ENCODE results near the gene HENMT1. TPM values are rescaled to one million over a fixed set of nuclear protein-coding genes. Genes with fewer than 3 reads are reported as not detected.

HENMT1 gene
- total and polyA plus RNA-seq, 4 donors, result 3.4 to 7.8 (median 4.7) TPM

DNA sequence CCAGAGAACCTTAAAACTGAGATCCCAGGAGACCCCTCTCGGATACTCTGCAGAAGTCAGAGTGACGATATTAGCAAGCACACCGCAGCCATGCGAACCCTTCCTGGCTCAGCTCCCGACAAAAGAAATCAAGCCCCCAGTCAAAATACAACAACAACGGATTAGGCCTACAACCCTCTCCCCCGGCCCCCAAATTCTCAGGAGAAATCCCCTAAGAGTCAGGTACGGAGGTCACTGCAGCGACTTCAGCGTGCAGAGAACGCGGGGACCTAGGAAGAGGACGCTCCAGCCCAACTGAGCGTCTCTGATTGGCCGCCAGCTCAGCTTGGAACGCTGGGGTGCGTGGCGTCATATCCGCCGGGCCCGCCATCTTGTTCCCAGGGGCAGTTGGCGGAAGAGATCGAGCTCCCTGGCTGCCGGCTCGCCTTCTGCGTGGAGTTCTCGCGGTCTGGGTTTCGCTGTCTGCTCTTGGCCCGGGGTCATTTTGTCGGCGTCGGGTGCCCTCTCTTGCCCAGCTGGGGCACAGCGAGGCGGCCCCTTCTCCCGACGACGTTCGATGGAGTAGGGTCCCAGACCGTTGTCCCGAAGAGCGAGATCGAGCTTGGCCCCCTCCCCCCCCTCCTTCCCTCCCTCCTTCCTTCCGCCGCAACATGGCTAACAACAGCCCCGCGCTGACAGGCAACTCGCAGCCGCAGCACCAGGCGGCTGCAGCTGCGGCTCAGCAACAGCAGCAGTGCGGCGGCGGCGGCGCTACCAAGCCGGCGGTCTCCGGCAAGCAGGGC is 31.2 kb upstream of the HENMT1 start, which contains the start of gene PRPF38B:
PRPF38B (plus strand) TSS at position 369 of the 782 bp plus-strand sequence; CDS start at position 651, 282 bp downstream.
- Histone ChIP-seq H3K27me3 (ENCODE audit: control insufficient read depth in 3 of 3, insufficient read depth in 3 of 3, low read length in 2 of 3) (no peaks in the 10 kb centered on the region), H3K4me1 (ENCODE audit: control insufficient read depth in 5 of 5, insufficient read depth in 5 of 5, low read length in 5 of 5) (peaks cover 1 to 28% (median 4%) of the 10 kb centered on the region in 5 donors), H3K9ac (ENCODE audit: insufficient read depth in 1 of 2, low read length in 2 of 2) (peak within 1 kb of the TSS; percentile 93 to 95), H3K4me3 (peak within 1 kb of the TSS; percentile 90), H3K27ac (ENCODE audit: low read depth in 1 of 2, low read length in 1 of 2) (peak within 1 kb of the TSS; percentile 95 to 99), H3K9me3 (ENCODE audit: control insufficient read depth in 4 of 4, insufficient read depth in 3 of 4, low read length in 3 of 4) (no peaks in the 10 kb centered on the region), H3K36me3 (ENCODE audit: control insufficient read depth in 4 of 4, insufficient read depth in 4 of 4, low read length in 4 of 4) (peaks cover 0 to 10% (median 6%) of the 10 kb centered on the region in 4 donors)
- ATAC-seq (ENCODE audit: insufficient read depth, low FRiP score) (peak; percentile 97), DNase-seq (peak; percentile 97)
- TF ChIP-seq, protein P1, sequence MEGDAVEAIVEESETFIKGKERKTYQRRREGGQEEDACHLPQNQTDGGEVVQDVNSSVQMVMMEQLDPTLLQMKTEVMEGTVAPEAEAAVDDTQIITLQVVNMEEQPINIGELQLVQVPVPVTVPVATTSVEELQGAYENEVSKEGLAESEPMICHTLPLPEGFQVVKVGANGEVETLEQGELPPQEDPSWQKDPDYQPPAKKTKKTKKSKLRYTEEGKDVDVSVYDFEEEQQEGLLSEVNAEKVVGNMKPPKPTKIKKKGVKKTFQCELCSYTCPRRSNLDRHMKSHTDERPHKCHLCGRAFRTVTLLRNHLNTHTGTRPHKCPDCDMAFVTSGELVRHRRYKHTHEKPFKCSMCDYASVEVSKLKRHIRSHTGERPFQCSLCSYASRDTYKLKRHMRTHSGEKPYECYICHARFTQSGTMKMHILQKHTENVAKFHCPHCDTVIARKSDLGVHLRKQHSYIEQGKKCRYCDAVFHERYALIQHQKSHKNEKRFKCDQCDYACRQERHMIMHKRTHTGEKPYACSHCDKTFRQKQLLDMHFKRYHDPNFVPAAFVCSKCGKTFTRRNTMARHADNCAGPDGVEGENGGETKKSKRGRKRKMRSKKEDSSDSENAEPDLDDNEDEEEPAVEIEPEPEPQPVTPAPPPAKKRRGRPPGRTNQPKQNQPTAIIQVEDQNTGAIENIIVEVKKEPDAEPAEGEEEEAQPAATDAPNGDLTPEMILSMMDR (IDR thresholded peaks at IDR 0.05; ENCODE audit: control extremely low read depth, extremely low read depth), result no peak
- WGBS, 2 donors, result 0% methylated on average over 56 to 59 of the region's 59 CpGs

DNA sequence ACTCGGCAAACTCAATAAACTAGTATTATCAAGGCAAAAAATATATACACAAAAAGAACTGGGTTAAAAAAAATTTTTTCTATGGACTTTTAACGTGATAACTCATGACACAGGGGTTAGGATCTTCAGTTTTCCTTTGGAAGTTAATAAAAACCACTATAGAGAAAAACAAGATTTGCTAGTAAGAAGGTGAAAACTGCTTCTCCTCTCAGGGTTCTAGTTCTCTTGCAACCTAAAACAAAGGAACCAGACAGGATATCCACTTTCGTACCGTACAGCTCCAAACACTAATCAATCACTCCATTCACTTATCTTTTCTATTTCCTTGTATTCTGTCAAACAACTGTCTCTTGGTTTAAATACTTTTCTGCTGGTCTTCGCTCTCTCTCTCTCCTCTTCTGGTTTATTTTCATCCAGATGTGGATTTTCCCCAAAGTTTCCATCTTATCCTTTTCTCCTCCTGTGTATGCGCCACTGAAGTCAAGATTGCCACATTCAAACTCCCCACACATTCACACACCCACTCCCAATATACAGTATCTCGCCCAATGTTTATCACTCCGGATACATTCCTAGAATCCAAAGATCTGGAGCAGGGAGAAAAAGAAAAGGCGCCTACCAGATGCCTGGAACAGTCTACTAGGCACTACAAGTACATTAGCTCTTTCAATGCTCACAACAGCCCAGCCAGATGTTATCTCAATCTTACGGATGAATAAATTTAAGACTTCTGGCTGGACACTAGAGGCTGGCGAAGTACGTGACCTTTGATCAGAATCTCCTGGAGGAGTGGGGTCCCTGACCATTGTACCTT is 30.4 kb upstream of the HENMT1 start:
- no peak for ATAC-seq (ENCODE audit: insufficient read depth, low FRiP score)

DNA sequence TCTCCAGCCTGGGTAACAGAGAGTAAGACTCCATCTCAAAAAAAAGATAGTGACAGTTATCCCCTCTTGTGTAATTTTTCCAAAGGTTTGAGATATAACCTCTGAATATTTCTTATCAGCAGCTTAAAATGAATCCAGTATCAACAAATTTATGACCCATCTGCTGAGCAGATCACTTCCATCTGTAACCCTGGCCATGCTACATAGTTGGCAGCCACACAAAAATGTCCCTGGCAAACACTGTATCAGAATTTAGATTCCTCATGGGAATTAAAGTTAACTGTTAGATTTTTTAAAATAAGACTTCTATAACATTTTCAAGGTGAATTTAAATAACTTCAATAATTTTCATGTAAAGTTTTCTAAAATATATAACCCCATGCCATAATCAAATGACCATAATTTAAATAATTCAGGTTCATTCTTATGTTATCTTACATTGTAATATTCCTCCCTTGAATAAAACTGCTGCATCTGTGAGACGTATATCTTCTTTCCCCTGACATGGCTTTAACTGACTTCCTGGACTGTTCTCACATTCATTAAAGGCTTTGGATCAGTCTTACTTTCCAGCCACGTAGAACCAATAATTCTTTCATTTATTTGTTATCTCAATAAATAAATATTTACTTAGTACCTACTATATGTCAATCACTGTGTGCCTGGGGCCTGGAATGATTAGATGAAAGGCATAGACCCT is 25.9 kb upstream of the HENMT1 start:
- peaks cover 0 to 8% (median 4%) of the 10 kb centered on the region in 5 donors for H3K4me1 ChIP-seq (ENCODE audit: control insufficient read depth in 5 of 5, insufficient read depth in 5 of 5, low read length in 5 of 5)
- no peaks in the 10 kb centered on the region for H3K9me3 ChIP-seq (ENCODE audit: control insufficient read depth in 4 of 4, insufficient read depth in 3 of 4, low read length in 3 of 4)
- H3K36me3 ChIP-seq (ENCODE audit: control insufficient read depth in 4 of 4, insufficient read depth in 4 of 4, low read length in 4 of 4), result no peaks in the 10 kb centered on the region
- H3K27ac ChIP-seq (ENCODE audit: low read depth in 1 of 2, low read length in 1 of 2), result no peak overlapping the region
- no peak overlapping the region for H3K4me3 ChIP-seq
- ATAC-seq (ENCODE audit: insufficient read depth, low FRiP score) (no peak), DNase-seq (peak in 1 of 3 donors; percentile 39)
- 50 to 62% methylated on average over 2 of the region's 2 CpGs for WGBS, 2 donors
- H3K9ac ChIP-seq (ENCODE audit: insufficient read depth in 1 of 2, low read length in 2 of 2), result no peak overlapping the region
- no peaks in the 10 kb centered on the region for H3K27me3 ChIP-seq (ENCODE audit: control insufficient read depth in 3 of 3, insufficient read depth in 3 of 3, low read length in 2 of 3)
- TF ChIP-seq, protein P1 (IDR thresholded peaks at IDR 0.05; ENCODE audit: control extremely low read depth, extremely low read depth), result no peak

More for the DNA sequence above, 30.4 kb upstream of the HENMT1 start:
- no peaks in the 10 kb centered on the region for H3K27me3 ChIP-seq (ENCODE audit: control insufficient read depth in 3 of 3, insufficient read depth in 3 of 3, low read length in 2 of 3)
- peak overlapping the region; percentile 90 for H3K4me3 ChIP-seq
- H3K9ac ChIP-seq (ENCODE audit: insufficient read depth in 1 of 2, low read length in 2 of 2), result peak overlapping the region; percentile 93 to 95
- peaks cover 1 to 28% (median 4%) of the 10 kb centered on the region in 5 donors for H3K4me1 ChIP-seq (ENCODE audit: control insufficient read depth in 5 of 5, insufficient read depth in 5 of 5, low read length in 5 of 5)
- TF ChIP-seq, protein P1 (IDR thresholded peaks at IDR 0.05; ENCODE audit: control extremely low read depth, extremely low read depth), result no peak
- peak overlapping the region; percentile 95 to 99 for H3K27ac ChIP-seq (ENCODE audit: low read depth in 1 of 2, low read length in 1 of 2)
- 16 to 18% methylated on average over 12 of the region's 12 CpGs for WGBS, 2 donors
- peaks cover 0 to 6% (median 2%) of the 10 kb centered on the region in 4 donors for H3K36me3 ChIP-seq (ENCODE audit: control insufficient read depth in 4 of 4, insufficient read depth in 4 of 4, low read length in 4 of 4)
- no peaks in the 10 kb centered on the region for H3K9me3 ChIP-seq (ENCODE audit: control insufficient read depth in 4 of 4, insufficient read depth in 3 of 4, low read length in 3 of 4)
- no peak for DNase-seq

All from lung (tissue), 12 donors.